Spleen (tissue), 11 donors: ENCODE measurements around the gene PIKFYVE. TPM values are rescaled to one million over a fixed set of nuclear protein-coding genes. Genes with fewer than 3 reads are reported as not detected.
A peak's percentile ranks its signal among the peaks of the same experiment; 100 is the strongest.

Experiments used
- DNase-seq: peaks from one replicate; pipeline ENCODE4 v3.0.0-alpha.2; 2020
- H3K27ac ChIP-seq, 8 donors: fragments of 200-600 bp; sonication (generic) in 7 of 8; 1 replicate in 4 of 8; 2 replicates in 4 of 8; pipeline versions ENCODE4 v1.5.0 to v1.8.0; 2016 to 2021; ENCODE audit warnings: inconsistent platforms in 4 of 8, mild to moderate bottlenecking in 4 of 8, moderate library complexity in 1 of 8
- H3K27me3 ChIP-seq, 7 donors: fragments of 200-600 bp; sonication (generic) in 6 of 7; replicated peaks in 1 of 7; 1 replicate in 4 of 7; 2 replicates in 3 of 7; pipeline versions ENCODE4 v1.5.0 to v1.8.0; 2016 to 2021; ENCODE audit warnings: inconsistent platforms in 3 of 7, mild to moderate bottlenecking in 1 of 7
- H3K36me3 ChIP-seq, 6 donors: fragments of 200-600 bp; sonication (generic) in 5 of 6; 1 replicate in 4 of 6; 2 replicates in 2 of 6; pipeline versions ENCODE4 v1.5.0 to v1.8.0; 2016 to 2021; ENCODE audit warnings: inconsistent platforms in 2 of 6
- H3K4me1 ChIP-seq, 6 donors: fragments of 200-600 bp; sonication (generic) in 5 of 6; 1 replicate in 3 of 6; 2 replicates in 3 of 6; pipeline versions ENCODE4 v1.5.0 to v1.8.0; 2016 to 2021; ENCODE audit warnings: inconsistent platforms in 3 of 6
- H3K4me3 ChIP-seq, 8 donors: fragments of 200-600 bp; sonication (generic) in 7 of 8; 1 replicate in 4 of 8; 2 replicates in 4 of 8; pipeline versions ENCODE4 v1.5.0 to v1.8.0; 2016 to 2021; ENCODE audit warnings: inconsistent platforms in 4 of 8, mild to moderate bottlenecking in 4 of 8, moderate library complexity in 2 of 8
- H3K9me3 ChIP-seq, 8 donors: fragments of 200-600 bp; sonication (generic) in 7 of 8; 1 replicate in 4 of 8; 2 replicates in 4 of 8; pipeline versions ENCODE4 v1.5.0 to v1.8.0; 2016 to 2021; ENCODE audit warnings: inconsistent platforms in 4 of 8
- CTCF ChIP-seq, 11 experiments: fragments of 200-600 bp in 7 of 11; fragments of 450-650 bp in 4 of 11; sonication (generic) in 4 of 11; IDR thresholded peaks in 8 of 11; conservative IDR thresholded peaks in 3 of 11; 1 replicate in 7 of 11; 2 replicates in 4 of 11; pipeline versions ENCODE4 v1.4.0 to v1.8.0; 2016 to 2021; ENCODE audit warnings: antibody characterized with exemption in 11 of 11, inconsistent platforms in 4 of 11, mild to moderate bottlenecking in 1 of 11
- POLR2A ChIP-seq, 3 donors: fragments of 450-650 bp; IDR thresholded peaks; one replicate each; pipeline ENCODE4 v1.5.1; 2017; ENCODE audit warnings: antibody characterized with exemption in 3 of 3, mild to moderate bottlenecking in 1 of 3
- POLR2AphosphoS5 ChIP-seq, 3 donors: sonication (generic); formaldehyde crosslinking; IDR thresholded peaks; one replicate each; pipeline ENCODE4 v1.5.1; 2017; ENCODE audit warnings: antibody characterized with exemption in 3 of 3
- WGBS, 5 donors: extraction: QIAGEN DNeasy Blood & Tissue Kit in 3 of 5; methylation state at CpG; one replicate each; pipeline versions ENCODE4 v1.1.5 to v1.1.7; 2013 to 2018; 5-methylcytosine and 5-hydroxymethylcytosine counted together
- intact Hi-C: fragments of 100-400 bp; cut with DNase I; formaldehyde crosslinking; loops from one replicate; pipeline ENCODE4 v1.15.0; 2023; ENCODE audit warnings: low total_unique reads
- polyA plus RNA-seq, 3 donors: library from polyadenylated mRNA; stranded (reverse); fragments of 200-250 nt; gene quantifications; one replicate each; pipeline ENCODE4 v1.2.1, GENCODE V29; 2013
- total RNA-seq, 7 donors: library from RNA; depleted of rRNA in 3 of 7; stranded (reverse); fragments of >200 nt in 3 of 7; fragmentation: NEBNext Ultra II Directional in 4 of 7; extraction: Animal tissue kit (Norgen Biotek cat#: 25700) in 4 of 7; gene quantifications; one replicate each; pipeline versions ENCODE4 v1.1.0 to v1.2.1, GENCODE V29; 2016 to 2021
- donor health status: healthy with polysubstance abuse.
- donor health status: DM: no; HTN: no; CAD: no; lungs with moderate emphysema.
- donor health status: DM: no; HTN: no; CAD: no.
- donor health status: Bipolar disorder and iron deficiency.
- donor health status: healthy.
- donor health status: DM: no; HTN: no; CAD: no.
- donor health status: DM: yes; HTN: yes; CAD: no.

Gene PIKFYVE
- total and polyA plus RNA-seq, 10 donors, result 7.3 to 68.7 (median 52.7) TPM

GRCh38 chr2:208280933-208281332, 14.9 kb downstream of the PIKFYVE start:
- intact Hi-C loops, result no loop called here
- no peak for TF ChIP-seq POLR2A (IDR thresholded peaks at IDR 0.05)
- TF ChIP-seq POLR2AphosphoS5 (IDR thresholded peaks at IDR 0.05), result no peak
- Histone ChIP-seq H3K4me1 (peaks cover 0 to 24% (median 9%) of the 10 kb centered on the region in 6 donors), H3K36me3 (peaks cover 4 to 100% (median 74%) of the 10 kb centered on the region in 6 donors), H3K9me3 (peaks cover 0 to 7% (median 3%) of the 10 kb centered on the region in 8 donors), H3K27me3 (no peaks in the 10 kb centered on the region), H3K27ac (peak overlapping the region in 1 of 8 donors; percentile 11), H3K4me3 (no peak overlapping the region)
- DNase-seq, result no peak
- WGBS, 5 donors, result 38 to 62% (median 52%) methylated on average over 3 of the region's 3 CpGs

- peaks cover 0 to 20% (median 10%) of the 10 kb centered on the region in 6 donors for H3K4me1 ChIP-seq
- 53 to 65% (median 60%) methylated on average over 4 of the region's 4 CpGs for WGBS, 5 donors
- H3K36me3 ChIP-seq, result peaks cover 0 to 100% (median 70%) of the 10 kb centered on the region in 6 donors
- H3K27ac ChIP-seq, result peak overlapping the region in 6 of 8 donors; percentile 6 to 50 (median 38)
- intact Hi-C loops, result no loop called here
- DNase-seq, result no peak
- no peak overlapping the region for H3K4me3 ChIP-seq
- no peak for TF ChIP-seq POLR2A (IDR thresholded peaks at IDR 0.05)
- no peak for TF ChIP-seq POLR2AphosphoS5 (IDR thresholded peaks at IDR 0.05)
- TF ChIP-seq CTCF (IDR thresholded peaks at IDR 0.05 in 8 of 11, conservative IDR thresholded peaks at IDR 0.05 in 3 of 11), result no peak
- no peaks in the 10 kb centered on the region for H3K27me3 ChIP-seq
- H3K9me3 ChIP-seq, result peaks cover 0 to 11% (median 8%) of the 10 kb centered on the region in 8 donors
Observed at GRCh38 chr2:208285853-208286252, 19.8 kb downstream of the PIKFYVE start.

GRCh38 chr2:208294482-208295024, 28.5 kb downstream of the PIKFYVE start:
- Histone ChIP-seq H3K36me3 (peaks cover 0 to 86% (median 34%) of the 10 kb centered on the region in 6 donors), H3K27ac (peak overlapping the region in 4 of 8 donors; percentile 20 to 61 (median 46)), H3K4me1 (peaks cover 0 to 46% (median 18%) of the 10 kb centered on the region in 6 donors), H3K27me3 (no peaks in the 10 kb centered on the region), H3K4me3 (no peak overlapping the region), H3K9me3 (peaks cover 0 to 13% (median 9%) of the 10 kb centered on the region in 8 donors)
- intact Hi-C loops, result loop anchor here (10.0 kb wide), 1 partner anchor 50 kb away; no protein-coding TSS in a partner anchor
- DNase-seq, result no peak
- 46 to 70% (median 66%) methylated on average over 4 of the region's 4 CpGs for WGBS, 5 donors
- TF ChIP-seq POLR2AphosphoS5 (IDR thresholded peaks at IDR 0.05) (no peak), CTCF (IDR thresholded peaks at IDR 0.05 in 8 of 11, conservative IDR thresholded peaks at IDR 0.05 in 3 of 11) (no peak), POLR2A (IDR thresholded peaks at IDR 0.05) (no peak)

- intact Hi-C loops, result loop anchor here (10.0 kb wide), 1 partner anchor 49 kb away; no protein-coding TSS in a partner anchor
- whole genome bisulfite sequencing, 5 donors, result 73 to 88% (median 82%) methylated on average over 4 of the region's 4 CpGs
- peak overlapping the region in 1 of 8 donors; percentile 61 for H3K27ac ChIP-seq
- peaks cover 0 to 2% (median under 1%) of the 10 kb centered on the region in 8 donors for H3K9me3 ChIP-seq
- no peak overlapping the region for H3K4me3 ChIP-seq
- no peak for DNase-seq
- H3K36me3 ChIP-seq, result peaks cover 0 to 86% (median 29%) of the 10 kb centered on the region in 6 donors
- TF ChIP-seq POLR2A (IDR thresholded peaks at IDR 0.05) (no peak), CTCF (IDR thresholded peaks at IDR 0.05 in 8 of 11, conservative IDR thresholded peaks at IDR 0.05 in 3 of 11) (no peak), POLR2AphosphoS5 (IDR thresholded peaks at IDR 0.05) (no peak)
- H3K27me3 ChIP-seq, result no peaks in the 10 kb centered on the region
- peaks cover 0 to 46% (median 18%) of the 10 kb centered on the region in 6 donors for H3K4me1 ChIP-seq
Observed at GRCh38 chr2:208295834-208296233, 29.8 kb downstream of the PIKFYVE start.
